ENCODE measurements around the gene GLUL. TPM values are rescaled to one million over a fixed set of nuclear protein-coding genes. Genes with fewer than 3 reads are reported as not detected.

Gene GLUL
- 100 to 1,000 TPM; 286 to 317 (median 307) TPM for polyA plus RNA-seq (ENCODE audit: insufficient read length in 4 of 4)

- peak; percentile 85 to 94 (median 90) for DNase-seq (ENCODE audit: low read depth in 4 of 4, low spot score in 3 of 4)
These were observed at the start of gene GLUL for GRCh38 chr1:182391362-182392049. Gene GLUL (minus strand): TSS chr1:182391790. CDS start chr1:182388737, 3,053 bp downstream.

DNA sequence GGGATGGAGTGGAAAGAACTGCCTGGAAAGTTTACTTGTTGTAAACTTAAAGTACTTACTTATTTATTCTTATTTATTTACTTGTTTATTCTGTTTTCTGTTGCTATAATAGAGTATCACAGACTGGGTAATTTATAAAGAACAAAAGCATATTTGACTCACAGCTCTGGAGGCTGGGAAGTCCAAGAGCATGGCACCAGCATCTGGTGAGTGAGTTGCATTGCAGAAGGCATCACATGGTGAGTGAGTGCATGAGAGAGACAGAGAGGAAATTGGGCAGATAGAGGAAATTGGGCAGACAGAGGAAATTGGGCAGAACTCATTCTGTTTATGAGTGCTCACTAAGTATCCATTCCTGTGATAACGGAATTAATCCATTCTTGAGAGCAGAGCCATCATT is 46.7 kb upstream of the GLUL start:
- DNase-seq (ENCODE audit: low read depth in 4 of 4, low spot score in 3 of 4) = no peak

DNA sequence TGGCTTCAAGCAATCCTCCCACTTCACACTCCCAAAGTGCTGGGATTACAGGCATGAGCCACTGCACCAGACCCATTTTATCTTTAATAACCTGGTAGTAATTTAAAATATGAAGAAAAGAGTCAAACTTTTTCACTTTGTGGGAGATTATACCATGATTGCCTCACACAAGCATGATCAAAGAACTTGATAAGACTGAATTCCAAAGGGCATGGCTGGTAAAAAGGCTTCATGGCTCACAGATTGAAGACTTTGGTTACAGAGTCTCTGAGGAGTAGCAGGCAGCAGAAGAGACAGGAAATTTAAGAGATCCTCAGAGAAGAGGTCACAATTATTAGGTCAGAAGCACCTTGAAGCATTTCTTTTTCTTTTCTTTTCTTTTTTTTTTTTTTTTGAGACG is 42.0 kb upstream of the GLUL start:
- no peak for DNase-seq (ENCODE audit: low read depth in 4 of 4, low spot score in 3 of 4)

DNA sequence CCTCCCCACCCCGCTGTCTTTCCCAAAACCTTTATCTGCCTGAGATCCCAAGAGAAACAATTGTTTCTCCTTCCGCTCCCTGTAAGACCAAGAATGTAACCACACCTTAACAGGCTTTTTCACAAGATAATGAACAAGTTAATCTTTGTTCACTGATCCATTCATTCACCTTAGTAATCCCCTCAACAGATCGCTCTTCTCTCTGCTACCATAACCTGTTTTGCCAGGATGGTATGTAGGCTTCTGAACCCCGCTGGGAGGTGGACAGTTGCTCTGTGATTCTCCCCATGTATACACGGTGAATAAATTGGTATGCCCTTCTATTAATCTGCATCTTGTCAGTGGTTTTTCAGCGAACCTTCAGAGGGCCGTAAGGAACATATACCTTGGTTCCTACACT is 39.7 kb upstream of the GLUL start:
- no peak for DNase-seq (ENCODE audit: low read depth in 4 of 4, low spot score in 3 of 4)

- DNase-seq (ENCODE audit: low read depth in 4 of 4, low spot score in 3 of 4) = no peak
These were observed 38.9 kb upstream of the GLUL start for GRCh38 chr1:182430263-182431068.

DNA sequence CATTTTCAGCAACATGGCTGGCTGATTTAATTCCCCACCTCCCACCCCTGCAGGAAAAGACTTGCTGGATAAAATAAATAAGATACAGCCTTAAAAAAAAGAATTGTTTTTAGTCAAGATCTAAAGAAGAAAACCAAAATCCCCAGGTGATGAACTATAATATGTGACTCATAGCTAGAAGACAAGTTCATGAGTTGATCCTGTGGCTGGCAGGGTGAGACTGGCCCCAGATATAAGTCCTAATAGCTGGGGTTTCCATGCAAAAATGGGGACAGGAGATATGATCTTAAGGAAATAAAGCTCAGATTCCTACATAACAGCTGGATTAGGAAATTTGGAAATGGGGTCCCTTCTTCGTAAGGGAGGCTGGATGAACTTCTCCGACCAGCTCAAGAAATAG is 36.5 kb upstream of the GLUL start:
- DNase-seq (ENCODE audit: low read depth in 4 of 4, low spot score in 3 of 4) = no peak

- DNase-seq (ENCODE audit: low read depth in 4 of 4, low spot score in 3 of 4) = no peak
These were observed 35.1 kb upstream of the GLUL start for GRCh38 chr1:182426442-182427430.

DNA sequence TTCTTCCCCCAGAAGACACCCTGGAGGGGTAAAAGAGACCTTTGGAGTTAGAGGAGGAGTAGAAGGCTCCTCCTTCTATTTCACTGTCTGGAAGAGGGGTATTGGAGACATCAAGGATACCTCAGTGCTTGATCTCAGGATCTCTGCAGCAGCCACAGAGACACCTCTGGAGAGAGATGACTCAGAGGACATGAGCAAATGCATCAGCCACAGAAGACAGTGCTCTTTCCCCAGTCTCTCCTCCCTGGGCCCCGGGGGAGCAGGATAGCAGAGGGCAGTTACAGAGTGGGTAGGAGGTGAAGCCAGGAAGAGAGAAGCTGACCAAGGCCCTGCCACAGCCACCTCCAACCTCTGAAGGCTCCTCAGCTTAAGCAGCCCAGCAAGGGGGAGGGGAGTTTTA is 24.2 kb upstream of the GLUL start:
- no peak for DNase-seq (ENCODE audit: low read depth in 4 of 4, low spot score in 3 of 4)

GRCh38 chr1:182413969-182414368 is 22.4 kb upstream of the GLUL start:
- DNase-seq (ENCODE audit: low read depth in 4 of 4, low spot score in 3 of 4) = no peak

DNA sequence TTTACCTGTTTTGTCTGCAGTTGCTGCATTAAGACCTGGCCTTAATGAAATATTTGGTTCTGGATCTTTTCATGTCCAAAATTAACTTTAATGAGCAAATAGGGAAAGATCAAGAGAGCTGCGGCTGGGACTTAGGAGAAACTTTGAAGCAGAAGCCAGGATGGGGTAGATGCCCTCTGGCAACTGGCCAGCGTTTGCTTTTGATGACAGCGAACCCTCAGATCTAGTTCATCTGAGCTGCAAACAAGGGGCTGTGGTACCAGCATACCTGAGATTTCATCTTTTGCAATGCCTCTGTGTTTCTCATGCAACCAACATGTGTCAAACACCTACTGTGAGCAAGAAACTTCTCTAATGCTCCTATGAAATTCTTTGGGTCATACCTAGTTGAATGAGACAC is 21.9 kb upstream of the GLUL start:
- no peak for DNase-seq (ENCODE audit: low read depth in 4 of 4, low spot score in 3 of 4)

DNA sequence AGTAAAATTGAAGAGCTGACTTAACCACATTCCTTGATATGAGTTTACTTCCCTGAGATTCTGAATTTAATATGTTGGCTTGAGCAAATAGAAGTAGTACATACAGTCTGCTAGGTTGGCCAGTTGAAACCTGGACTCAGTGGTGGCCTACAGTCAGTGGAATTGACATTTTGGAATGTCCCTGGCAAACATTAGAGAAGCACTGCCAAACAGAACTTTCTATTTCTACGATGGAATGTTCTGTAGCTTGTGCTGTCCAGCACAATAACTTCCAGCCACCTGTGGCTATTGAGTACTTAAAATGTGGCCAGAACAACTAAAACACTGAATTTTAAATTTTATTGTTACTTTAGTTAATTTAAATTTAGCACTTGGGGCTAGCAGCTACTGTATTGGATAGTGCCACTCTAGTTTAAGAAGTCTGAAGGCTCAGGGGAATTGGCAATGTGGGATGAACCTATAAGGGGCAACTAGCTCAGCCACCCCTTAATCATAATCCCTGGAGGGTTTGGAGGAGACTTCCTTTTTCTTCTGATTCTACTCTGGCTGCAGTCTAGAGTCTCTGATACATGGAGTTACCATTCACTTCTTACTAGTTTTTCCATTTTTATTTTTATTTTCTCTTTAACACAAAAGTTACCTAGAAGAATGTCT is 19.2 kb upstream of the GLUL start:
- DNase-seq (ENCODE audit: low read depth in 4 of 4, low spot score in 3 of 4) = no peak

- no peak for DNase-seq (ENCODE audit: low read depth in 4 of 4, low spot score in 3 of 4)
These were observed 18.5 kb upstream of the GLUL start for GRCh38 chr1:182410138-182410537.

- no peak for DNase-seq (ENCODE audit: low read depth in 4 of 4, low spot score in 3 of 4)
These were observed 17.0 kb upstream of the GLUL start for GRCh38 chr1:182408435-182409075.

- no peak for DNase-seq (ENCODE audit: low read depth in 4 of 4, low spot score in 3 of 4)
These were observed 16.1 kb upstream of the GLUL start for GRCh38 chr1:182407724-182408123.

- DNase-seq (ENCODE audit: low read depth in 4 of 4, low spot score in 3 of 4) = no peak
These were observed 14.4 kb upstream of the GLUL start for GRCh38 chr1:182406012-182406411.

DNA sequence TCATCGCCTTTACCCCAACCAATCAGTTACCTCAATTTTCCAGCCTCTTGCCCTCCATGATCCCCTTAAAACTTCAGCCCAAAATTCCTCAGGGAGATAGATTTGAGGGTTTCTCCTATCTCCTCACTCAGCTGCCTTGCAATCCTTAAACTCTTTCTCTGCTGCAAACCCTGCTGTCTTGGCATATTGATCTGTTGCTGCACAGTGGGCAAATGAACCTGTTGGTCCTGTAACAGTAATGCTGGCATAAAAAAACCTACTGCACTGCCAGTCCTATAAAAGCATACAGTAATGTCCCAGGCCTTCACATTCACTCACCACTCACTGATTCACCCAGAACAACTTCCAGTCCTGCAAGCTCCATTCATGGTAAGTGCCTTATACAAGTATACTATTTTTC is 14.0 kb upstream of the GLUL start:
- DNase-seq (ENCODE audit: low read depth in 4 of 4, low spot score in 3 of 4) = no peak

DNA sequence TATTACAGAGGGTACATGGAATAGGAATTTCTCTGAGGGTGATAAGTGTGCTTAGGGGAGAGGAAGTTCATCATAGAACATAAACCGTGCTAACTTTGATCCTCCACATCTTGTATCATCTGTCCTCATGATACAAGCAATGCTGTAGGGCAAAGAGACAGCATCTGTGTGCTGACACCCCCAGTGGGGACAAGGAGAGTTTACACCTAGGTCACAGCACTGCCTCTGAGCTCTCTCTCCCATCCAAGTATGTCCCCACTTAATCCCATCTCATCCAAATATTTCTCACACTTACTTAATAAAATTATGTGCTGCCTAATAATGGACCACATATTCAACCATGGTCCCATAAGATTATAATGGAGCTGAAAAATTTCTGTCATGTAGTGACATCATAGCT is 13.2 kb upstream of the GLUL start:
- no peak for DNase-seq (ENCODE audit: low read depth in 4 of 4, low spot score in 3 of 4)

- DNase-seq (ENCODE audit: low read depth in 4 of 4, low spot score in 3 of 4) = no peak
These were observed 9.0 kb upstream of the GLUL start, which contains the start of gene TEDDM1 for GRCh38 chr1:182400567-182400966. Gene TEDDM1 (minus strand): TSS chr1:182400667. CDS start chr1:182400485, 182 bp downstream.

DNA sequence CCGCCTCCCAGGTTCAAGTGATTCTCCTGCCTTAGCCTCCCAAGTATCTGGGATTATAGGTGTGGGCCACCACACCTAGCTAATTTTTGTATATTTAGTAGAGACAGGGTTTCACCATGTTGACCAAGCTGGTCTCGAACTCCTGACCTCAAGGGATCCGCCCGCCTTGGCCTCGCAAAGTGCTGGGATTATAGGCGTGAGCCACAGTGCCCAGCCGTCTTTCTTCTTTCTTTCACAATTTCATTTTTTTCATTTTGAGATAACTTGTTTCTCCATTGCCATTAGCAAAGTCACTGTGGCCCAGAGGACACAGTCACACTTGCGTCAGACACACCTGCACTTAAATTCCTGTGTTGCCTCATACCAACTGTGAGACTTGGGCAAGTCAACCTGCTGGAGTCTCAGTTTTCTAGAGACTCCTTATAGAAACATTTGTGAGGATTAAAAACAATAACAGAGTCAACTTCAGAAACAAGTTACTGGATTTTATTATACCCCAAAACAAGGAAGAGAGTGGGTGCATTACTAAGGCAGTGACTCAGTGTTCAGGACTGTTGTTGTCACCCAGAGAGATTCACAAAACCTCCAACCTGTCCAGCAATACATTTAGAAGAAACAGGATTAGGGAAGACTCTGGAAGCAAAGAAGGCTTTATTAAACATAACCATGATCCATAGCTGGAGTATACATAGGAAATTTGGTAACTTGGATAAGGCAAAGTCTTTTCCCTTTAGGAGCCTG is 6.2 kb upstream of the GLUL start:
- DNase-seq (ENCODE audit: low read depth in 4 of 4, low spot score in 3 of 4) = no peak

Data from right renal pelvis (tissue), 4 donors.